IPS-15b (cell line): ENCODE measurements around the gene SF3B4.
"Not testable (repeated sequence)": the region's sequence is repeated elsewhere in the genome, so short reads cannot be mapped to it uniquely, and the experiment has no call there.

Experiments
- H3K27me3 ChIP-seq: one replicate; pipeline ENCODE4 v1.6.1; 2013; ENCODE audit warnings: low read length; ENCODE audit not compliant: control insufficient read depth, insufficient read depth
- H3K36me3 ChIP-seq: one replicate; pipeline ENCODE4 v1.6.1; 2013; ENCODE audit warnings: low read length; ENCODE audit not compliant: control insufficient read depth, insufficient read depth
- H3K4me1 ChIP-seq: one replicate; pipeline ENCODE4 v1.6.1; 2013; ENCODE audit warnings: mild to moderate bottlenecking, low read length; ENCODE audit not compliant: control insufficient read depth, insufficient read depth
- H3K4me3 ChIP-seq: one replicate; pipeline ENCODE4 v1.5.1; 2013; ENCODE audit warnings: low read depth, low read length
- H3K9ac ChIP-seq: one replicate; pipeline ENCODE4 v1.6.1; 2013; ENCODE audit warnings: low read depth, mild to moderate bottlenecking, low read length
- H3K9me3 ChIP-seq: one replicate; pipeline ENCODE4 v1.6.1; 2013; ENCODE audit warnings: mild to moderate bottlenecking, low read length; ENCODE audit not compliant: control insufficient read depth, insufficient read depth

SF3B4 gene

GRCh38 chr1:149886396-149887195 lies 41.0 kb downstream of the SF3B4 start:
- Histone ChIP-seq H3K4me1 (peaks cover 8% of the 10 kb centered on the region), H3K9me3 (no peaks in the 10 kb centered on the region), H3K9ac (peak overlapping the region; percentile 98), H3K27me3 (no peaks in the 10 kb centered on the region), H3K36me3 (no peaks in the 10 kb centered on the region), H3K4me3 (peak overlapping the region; percentile 83)

GRCh38 chr1:149886121-149886395 lies 41.5 kb downstream of the SF3B4 start:
- Histone ChIP-seq H3K4me3 (peak overlapping the region; percentile 83), H3K9ac (peak overlapping the region; percentile 98)
- H3K9me3 ChIP-seq, H3K27me3 ChIP-seq, H3K36me3 ChIP-seq, H3K4me1 ChIP-seq: not testable (repeated sequence)

GRCh38 chr1:149885339-149886120 lies 42.1 kb downstream of the SF3B4 start:
- Histone ChIP-seq H3K4me3 (peak overlapping the region; percentile 83), H3K9me3 (no peaks in the 10 kb centered on the region), H3K9ac (peak overlapping the region; percentile 98), H3K27me3 (no peaks in the 10 kb centered on the region), H3K36me3 (no peaks in the 10 kb centered on the region), H3K4me1 (peaks cover 8% of the 10 kb centered on the region)

- Histone ChIP-seq H3K36me3 (no peaks in the 10 kb centered on the region), H3K27me3 (no peaks in the 10 kb centered on the region), H3K4me3 (peak overlapping the region; percentile 83)
Measured at GRCh38 chr1:149884433-149885338, 42.9 kb downstream of the SF3B4 start.

GRCh38 chr1:149883598-149884247 lies 43.9 kb downstream of the SF3B4 start:
- H3K36me3 ChIP-seq: no peaks in the 10 kb centered on the region
- H3K27me3 ChIP-seq: no peaks in the 10 kb centered on the region
- H3K9ac ChIP-seq: no peak overlapping the region
- H3K4me3 ChIP-seq: no peak overlapping the region
- H3K9me3 ChIP-seq: no peaks in the 10 kb centered on the region
- H3K4me1 ChIP-seq: peaks cover 5% of the 10 kb centered on the region

More at GRCh38 chr1:149884433-149885338, 42.9 kb downstream of the SF3B4 start:
- H3K4me1 ChIP-seq: peaks cover 8% of the 10 kb centered on the region
- H3K9ac ChIP-seq: no peak overlapping the region
- no peaks in the 10 kb centered on the region for H3K9me3 ChIP-seq

- H3K27me3 ChIP-seq: no peaks in the 10 kb centered on the region
- no peak overlapping the region for H3K4me3 ChIP-seq
- H3K9me3 ChIP-seq: no peaks in the 10 kb centered on the region
- no peaks in the 10 kb centered on the region for H3K36me3 ChIP-seq
- peaks cover 5% of the 10 kb centered on the region for H3K4me1 ChIP-seq
- no peak overlapping the region for H3K9ac ChIP-seq
Measured at GRCh38 chr1:149881876-149882275, 45.7 kb downstream of the SF3B4 start.

- Histone ChIP-seq H3K9me3 (no peaks in the 10 kb centered on the region), H3K4me1 (peaks cover 3% of the 10 kb centered on the region), H3K27me3 (no peaks in the 10 kb centered on the region), H3K4me3 (no peak overlapping the region), H3K36me3 (no peaks in the 10 kb centered on the region), H3K9ac (no peak overlapping the region)
Measured at GRCh38 chr1:149879556-149879955, 48.0 kb downstream of the SF3B4 start.

GRCh38 chr1:149877211-149877946 lies 50.2 kb downstream of the SF3B4 start:
- Histone ChIP-seq H3K4me3 (no peak overlapping the region), H3K4me1 (no peaks in the 10 kb centered on the region), H3K27me3 (no peaks in the 10 kb centered on the region), H3K36me3 (no peaks in the 10 kb centered on the region), H3K9me3 (no peaks in the 10 kb centered on the region), H3K9ac (no peak overlapping the region)
